Upper lobe of left lung (tissue), 6 donors: ENCODE measurements around the gene GTF3C5. TPM values are rescaled to one million over a fixed set of nuclear protein-coding genes. Genes with fewer than 3 reads are reported as not detected.

Source experiments
- ATAC-seq, 2 donors: fragments of 200-7000 bp; cut with Tn5 transposase; one replicate each; pipeline ENCODE4 v1.9.1; 2022; ENCODE audit warnings: mild to moderate bottlenecking in 2 of 2, moderate library complexity in 2 of 2; ENCODE audit not compliant: low FRiP score in 2 of 2
- DNase-seq, 2 donors: peaks; one replicate each; pipeline ENCODE4 v3.0.0-alpha.2; 2019 to 2020
- H3K27ac ChIP-seq, 4 donors: fragments of 200-600 bp; sonication (generic); one replicate each; pipeline ENCODE4 v1.5.1; 2016 to 2019
- H3K27me3 ChIP-seq, 4 donors: fragments of 200-600 bp; sonication (generic); one replicate each; pipeline ENCODE4 v1.5.1; 2017 to 2019
- H3K36me3 ChIP-seq, 4 donors: fragments of 200-600 bp; sonication (generic); one replicate each; pipeline ENCODE4 v1.5.1; 2016 to 2019
- H3K4me1 ChIP-seq, 4 donors: fragments of 200-600 bp; sonication (generic); one replicate each; pipeline ENCODE4 v1.5.1; 2018 to 2019
- H3K4me3 ChIP-seq, 4 donors: fragments of 200-600 bp; sonication (generic); one replicate each; pipeline ENCODE4 v1.5.1; 2017 to 2019; ENCODE audit warnings: mild to moderate bottlenecking in 2 of 4, moderate library complexity in 1 of 4
- H3K9me3 ChIP-seq, 4 donors: fragments of 200-600 bp; sonication (generic); one replicate each; pipeline ENCODE4 v1.5.1; 2018 to 2019
- EP300 ChIP-seq, 4 donors: sonication (generic); formaldehyde crosslinking; IDR thresholded peaks; one replicate each; pipeline ENCODE4 v1.5.1; 2017; ENCODE audit warnings: antibody characterized with exemption in 4 of 4, control low read depth in 2 of 4
- POLR2A ChIP-seq, 4 donors: fragments of 450-650 bp; IDR thresholded peaks; one replicate each; pipeline ENCODE4 v1.5.1; 2016 to 2017; ENCODE audit warnings: antibody characterized with exemption in 4 of 4, mild to moderate bottlenecking in 2 of 4
- POLR2AphosphoS5 ChIP-seq, 2 donors: sonication (generic); formaldehyde crosslinking; IDR thresholded peaks; one replicate each; pipeline ENCODE4 v1.5.1; 2017; ENCODE audit warnings: antibody characterized with exemption in 2 of 2
- WGBS, 2 donors: methylation state at CpG; one replicate each; pipeline ENCODE4 v1.1.5; 2017 to 2018; 5-methylcytosine and 5-hydroxymethylcytosine counted together
- total RNA-seq, 6 donors: library from RNA; depleted of rRNA in 4 of 6; stranded (reverse); fragments of >200 nt in 4 of 6; gene quantifications; one replicate each; pipeline versions ENCODE4 v1.1.0 to v1.2.1, GENCODE V29; 2016 to 2021
- TF ChIP-seq, protein P1 (sequence below), 6 experiments: fragments of 450-650 bp in 4 of 6; fragments of 200-600 bp in 2 of 6; sonication (generic) in 2 of 6; IDR thresholded peaks; one replicate each; pipeline ENCODE4 v1.5.1; 2016 to 2019; ENCODE audit warnings: antibody characterized with exemption in 6 of 6
- donor health status: DM: no; HTN: no; CAD: no; lungs with moderate emphysema.
- donor health status: DM: no; HTN: yes; CAD: no; lungs with severe emphysema.

Gene GTF3C5
- total RNA-seq, 6 donors from 2014 or later = 40.9 to 133 (median 49.7) TPM

DNA sequence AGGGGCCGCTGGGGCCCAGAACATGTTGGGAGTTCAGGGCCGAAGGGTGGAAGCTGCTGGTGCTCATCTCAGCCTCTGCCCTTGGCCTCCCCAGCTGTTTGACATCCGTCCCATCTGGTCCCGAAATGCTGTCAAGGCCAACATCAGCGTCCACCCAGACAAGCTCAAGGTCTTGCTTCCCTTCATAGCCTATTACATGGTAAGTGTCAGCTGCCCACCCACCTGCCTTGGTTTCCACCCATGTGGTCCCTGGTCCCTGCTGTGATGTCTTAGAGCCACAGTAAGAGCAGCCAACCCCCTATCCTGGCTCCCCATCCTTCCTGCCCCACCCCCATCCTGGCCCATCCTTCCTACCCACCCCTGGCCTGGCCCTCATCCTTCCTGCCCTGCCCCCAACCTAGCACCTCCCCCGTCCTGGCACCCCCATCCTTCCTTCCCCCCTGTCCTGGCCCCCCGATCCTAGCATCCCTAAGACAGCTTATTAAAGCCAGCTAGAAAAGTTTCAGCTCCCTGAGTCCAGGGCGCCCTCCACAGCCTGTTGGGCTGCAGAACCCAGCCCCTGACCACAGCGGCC lies 21.3 kb downstream of the GTF3C5 start:
- no peak for TF ChIP-seq POLR2AphosphoS5 (IDR thresholded peaks at IDR 0.05)
- TF ChIP-seq POLR2A (IDR thresholded peaks at IDR 0.05) = no peak
- TF ChIP-seq, protein P1, sequence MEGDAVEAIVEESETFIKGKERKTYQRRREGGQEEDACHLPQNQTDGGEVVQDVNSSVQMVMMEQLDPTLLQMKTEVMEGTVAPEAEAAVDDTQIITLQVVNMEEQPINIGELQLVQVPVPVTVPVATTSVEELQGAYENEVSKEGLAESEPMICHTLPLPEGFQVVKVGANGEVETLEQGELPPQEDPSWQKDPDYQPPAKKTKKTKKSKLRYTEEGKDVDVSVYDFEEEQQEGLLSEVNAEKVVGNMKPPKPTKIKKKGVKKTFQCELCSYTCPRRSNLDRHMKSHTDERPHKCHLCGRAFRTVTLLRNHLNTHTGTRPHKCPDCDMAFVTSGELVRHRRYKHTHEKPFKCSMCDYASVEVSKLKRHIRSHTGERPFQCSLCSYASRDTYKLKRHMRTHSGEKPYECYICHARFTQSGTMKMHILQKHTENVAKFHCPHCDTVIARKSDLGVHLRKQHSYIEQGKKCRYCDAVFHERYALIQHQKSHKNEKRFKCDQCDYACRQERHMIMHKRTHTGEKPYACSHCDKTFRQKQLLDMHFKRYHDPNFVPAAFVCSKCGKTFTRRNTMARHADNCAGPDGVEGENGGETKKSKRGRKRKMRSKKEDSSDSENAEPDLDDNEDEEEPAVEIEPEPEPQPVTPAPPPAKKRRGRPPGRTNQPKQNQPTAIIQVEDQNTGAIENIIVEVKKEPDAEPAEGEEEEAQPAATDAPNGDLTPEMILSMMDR (IDR thresholded peaks at IDR 0.05) = no peak
- TF ChIP-seq EP300 (IDR thresholded peaks at IDR 0.05) = no peak
- H3K4me3 ChIP-seq = no peak overlapping the region
- no peaks in the 10 kb centered on the region for H3K9me3 ChIP-seq
- H3K27ac ChIP-seq = no peak overlapping the region
- no peaks in the 10 kb centered on the region for H3K4me1 ChIP-seq
- WGBS, 2 donors = 84 to 93% methylated on average over 8 to 9 of the region's 9 CpGs
- H3K27me3 ChIP-seq = no peaks in the 10 kb centered on the region
- peaks cover 15 to 99% (median 81%) of the 10 kb centered on the region in 4 donors for H3K36me3 ChIP-seq
- ATAC-seq (no peak), DNase-seq (no peak)

DNA sequence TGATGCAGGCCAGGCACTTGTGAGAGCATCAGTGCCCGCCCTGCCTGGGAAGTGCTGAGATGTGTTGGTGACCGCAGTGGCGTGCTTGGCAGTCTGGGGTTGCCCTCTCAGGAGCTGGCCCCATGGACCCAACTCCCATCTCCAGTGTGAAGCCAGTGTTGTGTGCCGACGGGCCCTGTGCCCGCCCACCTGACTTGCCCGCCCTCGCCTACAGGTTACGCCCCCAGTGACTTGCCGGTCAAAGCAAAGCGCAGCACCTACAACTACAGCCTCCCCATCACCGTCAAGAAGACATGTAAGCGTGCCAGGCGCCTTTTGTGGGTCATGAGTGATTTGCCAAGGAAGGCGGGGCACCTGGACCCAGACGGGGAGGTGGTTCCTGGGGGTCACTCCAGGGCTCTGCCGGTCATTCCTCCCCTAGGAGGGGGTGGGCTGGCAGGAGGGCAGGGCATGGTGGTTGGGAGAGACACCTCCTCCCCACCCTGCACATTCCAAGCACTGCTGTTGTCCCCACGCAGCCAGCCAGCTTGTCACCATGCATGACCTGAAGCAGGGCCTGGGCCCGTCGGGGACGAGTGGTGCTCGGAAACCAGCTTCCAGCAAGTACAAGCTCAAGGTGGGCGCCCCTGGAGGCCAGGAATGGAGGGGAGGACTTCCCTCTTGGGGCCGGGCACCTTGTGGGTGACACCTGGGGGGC lies 23.5 kb downstream of the GTF3C5 start:
- no peaks in the 10 kb centered on the region for H3K9me3 ChIP-seq
- 93 to 95% methylated on average over 17 to 21 of the region's 24 CpGs for WGBS, 2 donors
- H3K36me3 ChIP-seq = peaks cover 15 to 91% (median 78%) of the 10 kb centered on the region in 4 donors
- TF ChIP-seq, protein P1 (IDR thresholded peaks at IDR 0.05) = no peak
- no peak for TF ChIP-seq POLR2A (IDR thresholded peaks at IDR 0.05)
- no peak for TF ChIP-seq POLR2AphosphoS5 (IDR thresholded peaks at IDR 0.05)
- no peak for TF ChIP-seq EP300 (IDR thresholded peaks at IDR 0.05)
- H3K27ac ChIP-seq = no peak overlapping the region
- H3K27me3 ChIP-seq = no peaks in the 10 kb centered on the region
- DNase-seq (no peak), ATAC-seq (no peak)
- no peak overlapping the region for H3K4me3 ChIP-seq
- H3K4me1 ChIP-seq = peaks cover 0 to 2% (median 0%) of the 10 kb centered on the region in 4 donors

DNA sequence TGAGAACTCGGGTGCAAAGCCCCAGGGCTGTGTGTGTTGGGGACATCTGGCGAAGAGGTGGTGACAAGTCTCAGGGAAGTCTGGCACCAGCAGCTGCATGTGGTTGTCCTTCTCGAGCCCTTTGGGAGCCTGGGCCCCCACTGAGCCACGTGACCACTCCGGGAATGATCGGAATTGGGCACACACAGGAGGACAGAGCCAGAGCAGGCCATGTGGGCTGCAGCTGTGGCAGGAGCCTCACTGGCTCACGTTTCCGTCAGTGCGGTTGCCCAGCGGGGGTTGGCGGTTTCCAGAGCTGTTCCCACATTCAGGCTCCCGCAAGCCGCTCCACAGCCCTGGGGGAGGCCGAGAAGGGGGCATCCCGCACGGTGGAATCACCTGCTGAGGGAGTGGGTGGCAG lies 24.2 kb downstream of the GTF3C5 start:
- TF ChIP-seq, protein P1 (IDR thresholded peaks at IDR 0.05) = no peak
- TF ChIP-seq EP300 (IDR thresholded peaks at IDR 0.05) (no peak), POLR2AphosphoS5 (IDR thresholded peaks at IDR 0.05) (no peak), POLR2A (IDR thresholded peaks at IDR 0.05) (no peak)
- H3K4me3 ChIP-seq = no peak overlapping the region
- no peak for ATAC-seq
- no peak for DNase-seq
- H3K4me1 ChIP-seq = peaks cover 0 to 8% (median 2%) of the 10 kb centered on the region in 4 donors
- H3K27ac ChIP-seq = no peak overlapping the region
- H3K27me3 ChIP-seq = no peaks in the 10 kb centered on the region
- no peaks in the 10 kb centered on the region for H3K9me3 ChIP-seq
- 79 to 100% methylated on average over 1 to 16 of the region's 16 CpGs for WGBS, 2 donors
- H3K36me3 ChIP-seq = peaks cover 15 to 85% (median 75%) of the 10 kb centered on the region in 4 donors

DNA sequence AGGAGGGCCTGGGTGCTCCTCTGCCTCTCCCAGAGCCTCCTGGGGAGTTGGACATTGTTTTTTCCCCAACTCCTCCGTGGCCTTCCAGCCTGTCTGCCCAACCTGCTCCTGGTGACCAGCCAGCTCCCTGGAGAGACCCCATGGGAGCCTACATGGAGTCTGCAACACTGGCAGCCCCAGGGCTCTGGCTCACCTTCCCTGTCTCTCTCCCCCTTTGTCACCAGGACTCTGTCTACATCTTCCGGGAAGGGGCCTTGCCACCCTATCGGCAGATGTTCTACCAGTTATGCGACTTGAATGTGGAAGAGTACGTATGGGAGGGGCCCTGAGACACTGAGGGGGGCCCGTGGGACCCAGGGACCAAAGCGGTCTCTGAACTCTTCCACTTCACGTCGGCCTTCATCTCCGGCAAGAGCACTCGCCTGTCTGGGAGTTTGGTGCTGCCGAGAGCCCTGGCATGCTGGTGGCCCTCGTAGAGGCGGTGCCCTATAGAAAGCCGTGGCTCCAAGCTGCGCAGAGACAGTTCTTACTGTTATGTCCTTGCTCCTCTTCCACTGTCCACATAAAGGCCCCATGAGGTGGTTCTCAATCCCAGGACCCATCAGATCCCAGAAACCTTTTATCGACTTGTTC lies 25.1 kb downstream of the GTF3C5 start:
- Histone ChIP-seq H3K4me3 (no peak overlapping the region), H3K4me1 (peaks cover 0 to 11% (median 4%) of the 10 kb centered on the region in 4 donors), H3K27me3 (no peaks in the 10 kb centered on the region), H3K9me3 (no peaks in the 10 kb centered on the region), H3K36me3 (peaks cover 15 to 75% (median 69%) of the 10 kb centered on the region in 4 donors), H3K27ac (no peak overlapping the region)
- TF ChIP-seq, protein P1 (IDR thresholded peaks at IDR 0.05) = no peak
- TF ChIP-seq EP300 (IDR thresholded peaks at IDR 0.05) = no peak
- no peak for TF ChIP-seq POLR2A (IDR thresholded peaks at IDR 0.05)
- TF ChIP-seq POLR2AphosphoS5 (IDR thresholded peaks at IDR 0.05) = no peak
- no peak for DNase-seq
- WGBS, 2 donors = 95% methylated on average over 11 to 17 of the region's 17 CpGs
- ATAC-seq = no peak
